SH-SY5Y (cell line): ENCODE results near the gene MTFP1.

Experiments used
- GATA2 ChIP-seq: IDR thresholded peaks from 2 replicates; pipeline ENCODE4 v1.6.1; 2011; ENCODE audit warnings: mild to moderate bottlenecking, low read depth, low read length
- GATA3 ChIP-seq: IDR thresholded peaks from 2 replicates; pipeline ENCODE4 v1.6.1; 2011; ENCODE audit warnings: low read depth, mild to moderate bottlenecking, low read length, moderate library complexity

GRCh38 chr22:30439836-30440235 lies 14.3 kb downstream of the MTFP1 start:
- TF ChIP-seq GATA2 (no peak), GATA3 (no peak)
